Mammary epithelial cell (primary cell): ENCODE results near the gene PTPRM.

Experiments used
- EZH2 ChIP-seq: IDR thresholded peaks from 2 replicates; pipeline ENCODE4 v1.6.1; 2012; ENCODE audit warnings: low read length, inconsistent platforms, borderline replicate concordance
- TF ChIP-seq, protein P1 (sequence below), 2 donors: IDR thresholded peaks in 1 of 2; conservative IDR thresholded peaks in 1 of 2; 2 replicates each; pipeline ENCODE4 v1.5.1; 2011 to 2012; ENCODE audit warnings: inconsistent platforms in 2 of 2, low read length in 2 of 2, mild to moderate bottlenecking in 2 of 2, control low read depth in 1 of 2, low read depth in 1 of 2; ENCODE audit not compliant: insufficient read depth in 1 of 2; ENCODE audit errors: extremely low read depth in 1 of 2

DNA sequence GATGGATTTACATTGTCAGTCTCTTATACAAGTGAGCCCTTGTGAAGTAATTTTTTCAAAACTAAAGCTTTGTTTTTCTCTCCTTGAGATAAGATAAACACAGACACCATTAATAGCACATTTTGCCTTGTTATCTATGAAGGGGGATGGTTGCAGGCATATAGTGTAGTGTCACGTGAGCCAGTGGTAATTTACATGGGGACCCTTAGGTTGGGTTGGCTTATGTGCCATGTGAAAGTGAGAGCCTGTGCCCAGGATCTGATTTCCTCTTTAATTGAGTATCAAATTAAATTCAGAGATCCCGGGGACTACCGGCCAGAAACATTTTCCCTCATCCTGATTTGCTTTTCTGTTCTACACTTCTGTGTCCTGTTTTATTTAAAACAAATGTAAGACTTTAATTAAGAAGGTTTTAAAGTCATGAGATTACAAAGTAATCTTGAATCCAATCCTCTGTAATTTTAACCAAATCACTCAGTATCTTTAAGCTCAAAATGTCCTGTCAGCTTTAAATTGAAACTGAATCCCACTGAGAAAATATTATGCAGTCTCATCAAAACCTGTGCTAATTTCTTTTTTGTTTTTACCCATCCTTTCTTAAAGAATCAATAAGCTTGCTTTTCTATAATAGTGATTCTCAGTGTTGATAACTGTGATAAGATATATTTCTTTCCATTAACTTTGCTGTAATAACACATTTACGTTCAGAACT lies 63.8 kb downstream of the PTPRM start:
- TF ChIP-seq, protein P1, sequence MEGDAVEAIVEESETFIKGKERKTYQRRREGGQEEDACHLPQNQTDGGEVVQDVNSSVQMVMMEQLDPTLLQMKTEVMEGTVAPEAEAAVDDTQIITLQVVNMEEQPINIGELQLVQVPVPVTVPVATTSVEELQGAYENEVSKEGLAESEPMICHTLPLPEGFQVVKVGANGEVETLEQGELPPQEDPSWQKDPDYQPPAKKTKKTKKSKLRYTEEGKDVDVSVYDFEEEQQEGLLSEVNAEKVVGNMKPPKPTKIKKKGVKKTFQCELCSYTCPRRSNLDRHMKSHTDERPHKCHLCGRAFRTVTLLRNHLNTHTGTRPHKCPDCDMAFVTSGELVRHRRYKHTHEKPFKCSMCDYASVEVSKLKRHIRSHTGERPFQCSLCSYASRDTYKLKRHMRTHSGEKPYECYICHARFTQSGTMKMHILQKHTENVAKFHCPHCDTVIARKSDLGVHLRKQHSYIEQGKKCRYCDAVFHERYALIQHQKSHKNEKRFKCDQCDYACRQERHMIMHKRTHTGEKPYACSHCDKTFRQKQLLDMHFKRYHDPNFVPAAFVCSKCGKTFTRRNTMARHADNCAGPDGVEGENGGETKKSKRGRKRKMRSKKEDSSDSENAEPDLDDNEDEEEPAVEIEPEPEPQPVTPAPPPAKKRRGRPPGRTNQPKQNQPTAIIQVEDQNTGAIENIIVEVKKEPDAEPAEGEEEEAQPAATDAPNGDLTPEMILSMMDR (conservative IDR thresholded peaks at IDR 0.05 in 1 of 2, IDR thresholded peaks at IDR 0.05 in 1 of 2; ENCODE audit: extremely low read depth in 1 of 2, insufficient read depth in 1 of 2, low read depth in 1 of 2, low read length in 2 of 2): no peak
- TF ChIP-seq EZH2: no peak
